ENCODE data around the gene METTL25B.
A peak's percentile ranks its signal among the peaks of the same experiment; 100 is the strongest.

METTL25B gene

DNA sequence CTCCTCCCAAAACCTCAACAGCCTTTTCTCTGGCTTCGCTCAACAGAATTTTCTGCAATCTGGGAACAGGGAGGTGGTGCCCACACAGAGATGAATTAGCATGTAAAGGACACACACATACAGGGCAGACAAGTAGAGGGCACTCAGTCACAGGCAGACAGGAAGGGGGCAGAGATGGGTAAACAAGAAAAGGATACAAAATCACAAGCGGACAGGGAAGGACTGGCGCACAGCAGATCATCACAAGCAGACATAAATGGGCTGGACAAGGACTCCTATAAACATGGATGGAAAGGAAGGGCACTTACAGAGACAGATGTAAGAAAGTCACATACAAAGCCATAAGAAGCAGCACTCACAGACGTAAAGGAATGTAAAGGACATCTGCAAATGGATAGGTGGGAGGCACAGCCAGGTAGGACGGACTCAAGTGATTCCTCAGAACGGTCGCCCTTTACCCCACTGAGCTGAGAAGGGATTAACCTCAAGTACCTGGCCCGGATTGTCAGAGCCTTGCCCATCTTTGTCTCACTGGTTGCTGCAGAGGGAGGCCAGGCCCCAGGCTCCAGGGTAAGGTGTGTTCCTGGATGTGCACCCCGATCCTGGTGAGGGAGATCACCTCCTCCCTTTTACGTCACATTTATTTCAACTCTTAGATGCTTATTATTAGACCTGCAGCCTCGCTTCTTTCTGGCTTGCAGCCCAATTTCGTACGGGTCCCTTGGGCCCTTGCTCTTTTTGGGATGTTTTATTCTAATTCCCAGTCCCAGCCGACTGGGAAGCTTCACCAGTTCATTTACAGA lies 38.2 kb downstream of the METTL25B start:
- DNase-seq (ENCODE audit: low read depth), result peak; percentile 12
- H3K4me3 ChIP-seq (ENCODE audit: low read length), result peak overlapping the region; percentile 88
- TF ChIP-seq, protein P1, sequence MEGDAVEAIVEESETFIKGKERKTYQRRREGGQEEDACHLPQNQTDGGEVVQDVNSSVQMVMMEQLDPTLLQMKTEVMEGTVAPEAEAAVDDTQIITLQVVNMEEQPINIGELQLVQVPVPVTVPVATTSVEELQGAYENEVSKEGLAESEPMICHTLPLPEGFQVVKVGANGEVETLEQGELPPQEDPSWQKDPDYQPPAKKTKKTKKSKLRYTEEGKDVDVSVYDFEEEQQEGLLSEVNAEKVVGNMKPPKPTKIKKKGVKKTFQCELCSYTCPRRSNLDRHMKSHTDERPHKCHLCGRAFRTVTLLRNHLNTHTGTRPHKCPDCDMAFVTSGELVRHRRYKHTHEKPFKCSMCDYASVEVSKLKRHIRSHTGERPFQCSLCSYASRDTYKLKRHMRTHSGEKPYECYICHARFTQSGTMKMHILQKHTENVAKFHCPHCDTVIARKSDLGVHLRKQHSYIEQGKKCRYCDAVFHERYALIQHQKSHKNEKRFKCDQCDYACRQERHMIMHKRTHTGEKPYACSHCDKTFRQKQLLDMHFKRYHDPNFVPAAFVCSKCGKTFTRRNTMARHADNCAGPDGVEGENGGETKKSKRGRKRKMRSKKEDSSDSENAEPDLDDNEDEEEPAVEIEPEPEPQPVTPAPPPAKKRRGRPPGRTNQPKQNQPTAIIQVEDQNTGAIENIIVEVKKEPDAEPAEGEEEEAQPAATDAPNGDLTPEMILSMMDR (conservative IDR thresholded peaks at IDR 0.05; ENCODE audit: low read length), result no peak

DNA sequence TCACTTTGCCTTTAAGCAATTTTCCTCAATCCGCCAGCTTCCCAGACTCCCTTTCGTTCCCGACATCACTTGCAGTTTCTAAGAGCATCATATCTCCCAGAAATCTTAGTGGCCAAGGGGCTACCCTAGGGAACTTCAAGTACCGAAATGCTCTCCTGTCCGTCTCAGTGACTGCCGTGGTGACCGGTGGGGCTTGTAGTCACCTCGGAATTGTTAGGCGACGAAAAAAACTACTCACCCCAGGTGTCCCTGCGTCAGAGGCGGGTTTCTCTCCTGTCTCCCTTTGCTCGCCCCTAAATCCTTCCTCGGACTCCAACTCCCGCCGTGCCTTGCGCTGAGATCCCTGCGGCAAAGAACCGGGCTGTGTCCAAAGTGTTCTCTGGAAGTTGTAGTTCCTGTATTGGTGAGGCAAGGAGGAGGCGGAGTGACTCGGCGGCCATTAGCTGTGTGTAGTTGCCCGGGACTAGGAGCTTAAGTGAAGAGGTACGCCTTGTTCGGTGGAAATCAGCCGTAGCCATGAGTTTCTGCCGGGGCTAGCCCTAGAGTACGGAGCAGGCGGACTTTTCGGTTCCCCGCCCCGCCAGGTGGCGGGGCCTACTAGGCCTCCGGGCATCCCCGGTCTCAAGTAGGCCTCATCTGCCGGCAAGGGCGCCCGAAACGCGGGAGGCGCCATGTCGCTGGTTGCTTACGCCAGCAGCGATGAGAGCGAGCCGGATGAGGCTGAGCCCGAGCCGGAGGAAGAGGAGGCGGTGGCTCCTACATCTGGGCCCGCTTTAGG lies 39.0 kb downstream of the METTL25B start, which contains the start of gene PRCC:
TSS of gene PRCC (plus strand) at position 435 of the 778 bp plus-strand sequence. CDS start at position 672, 237 bp downstream.
- H3K4me3 ChIP-seq (ENCODE audit: low read length), result peak within 1 kb of the TSS; percentile 97
- DNase-seq (ENCODE audit: low read depth), result peak; percentile 100
- TF ChIP-seq, protein P1 (conservative IDR thresholded peaks at IDR 0.05; ENCODE audit: low read length), result no peak; the same call in 1 of the 2 replicates

DNA sequence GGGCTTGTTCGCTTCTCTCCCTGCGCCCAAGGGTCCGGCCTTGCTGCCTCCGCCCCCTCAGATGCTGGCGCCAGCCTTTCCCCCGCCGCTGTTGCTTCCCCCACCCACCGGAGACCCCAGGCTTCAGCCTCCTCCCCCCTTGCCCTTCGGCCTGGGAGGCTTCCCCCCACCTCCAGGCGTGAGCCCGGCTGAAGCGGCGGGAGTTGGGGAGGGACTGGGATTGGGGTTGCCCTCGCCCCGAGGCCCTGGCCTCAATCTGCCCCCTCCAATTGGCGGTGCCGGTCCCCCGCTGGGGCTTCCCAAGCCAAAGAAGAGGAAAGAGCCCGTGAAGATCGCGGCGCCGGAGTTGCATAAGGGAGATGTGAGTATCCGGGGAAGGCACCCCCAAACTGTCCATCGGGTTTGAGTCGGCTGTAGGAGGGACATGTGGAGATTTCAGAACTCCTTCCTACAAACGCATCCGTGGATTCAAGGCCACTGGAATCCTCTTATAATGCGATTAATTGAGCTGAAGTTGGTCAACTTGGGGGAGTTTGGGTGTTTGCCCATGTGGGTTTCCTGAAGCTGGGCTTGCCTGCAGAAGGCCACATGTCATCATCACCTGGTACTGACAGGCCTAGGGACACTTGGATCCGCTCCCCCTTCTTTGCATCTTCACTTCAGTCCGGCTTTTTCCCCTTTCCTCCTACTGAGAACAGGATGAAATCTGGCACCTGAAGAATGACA lies 39.8 kb downstream of the METTL25B start:
- peak overlapping the region; percentile 97 for H3K4me3 ChIP-seq (ENCODE audit: low read length)
- peak; percentile 18 for DNase-seq (ENCODE audit: low read depth)
- TF ChIP-seq, protein P1 (conservative IDR thresholded peaks at IDR 0.05; ENCODE audit: low read length), result no peak

DNA sequence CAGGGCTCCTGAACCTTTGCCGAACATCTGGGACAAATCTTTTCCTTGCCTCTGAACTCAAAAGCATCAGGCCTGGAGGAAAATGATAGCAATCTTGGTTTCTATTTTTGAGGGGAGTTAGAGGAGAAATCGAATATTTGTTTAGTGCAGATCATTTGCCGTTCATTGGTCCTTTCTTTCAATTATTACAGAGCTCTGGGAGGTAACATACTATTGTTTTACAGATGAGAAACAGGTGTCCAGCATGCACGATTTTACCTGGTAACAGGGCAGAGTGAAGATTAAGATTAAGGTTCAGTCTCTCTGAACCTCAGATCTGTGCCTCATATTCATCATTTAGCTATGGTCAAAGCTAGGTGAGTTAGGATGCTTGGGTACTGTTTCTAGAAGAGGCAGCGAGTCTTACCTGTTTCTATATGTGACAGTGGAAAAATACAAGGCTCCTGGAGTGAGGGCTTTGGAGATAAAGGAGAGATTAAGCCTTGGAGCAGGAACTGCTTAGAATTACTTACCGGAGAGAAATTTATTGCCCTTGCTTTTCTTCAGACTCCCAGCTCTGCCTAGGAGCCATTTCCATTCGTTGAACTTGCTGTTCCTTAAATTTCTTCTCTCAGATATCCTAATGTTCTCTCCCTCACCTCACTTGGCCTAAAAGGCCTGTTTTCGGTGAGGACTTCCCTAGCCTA lies 40.5 kb downstream of the METTL25B start:
- TF ChIP-seq, protein P1 (conservative IDR thresholded peaks at IDR 0.05; ENCODE audit: low read length), result no peak
- DNase-seq (ENCODE audit: low read depth), result no peak
- peak overlapping the region; percentile 97 for H3K4me3 ChIP-seq (ENCODE audit: low read length)

DNA sequence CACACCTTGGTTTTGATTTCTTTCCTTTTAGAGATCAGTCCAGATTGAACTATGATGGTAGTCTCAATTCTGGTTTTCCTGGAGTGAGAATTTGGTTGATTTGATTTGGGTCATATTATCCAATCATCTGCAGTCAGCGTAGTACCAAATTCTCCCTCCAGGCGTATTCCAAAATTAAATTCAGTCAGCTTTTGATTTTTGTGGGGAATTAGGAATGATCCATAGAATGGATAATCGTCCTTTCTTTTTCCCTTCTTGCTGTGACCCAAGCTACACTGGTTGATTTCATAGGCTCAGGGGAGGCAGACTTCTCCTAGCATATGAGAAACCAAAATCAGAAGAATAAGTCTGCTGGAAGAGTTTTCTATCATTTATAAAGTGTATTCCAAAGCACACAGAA lies 44.0 kb downstream of the METTL25B start:
- TF ChIP-seq, protein P1 (conservative IDR thresholded peaks at IDR 0.05; ENCODE audit: low read length), result peak; percentile 8; the same call in 1 of the 2 replicates
- no peak for DNase-seq (ENCODE audit: low read depth)
- no peak overlapping the region for H3K4me3 ChIP-seq (ENCODE audit: low read length)

DNA sequence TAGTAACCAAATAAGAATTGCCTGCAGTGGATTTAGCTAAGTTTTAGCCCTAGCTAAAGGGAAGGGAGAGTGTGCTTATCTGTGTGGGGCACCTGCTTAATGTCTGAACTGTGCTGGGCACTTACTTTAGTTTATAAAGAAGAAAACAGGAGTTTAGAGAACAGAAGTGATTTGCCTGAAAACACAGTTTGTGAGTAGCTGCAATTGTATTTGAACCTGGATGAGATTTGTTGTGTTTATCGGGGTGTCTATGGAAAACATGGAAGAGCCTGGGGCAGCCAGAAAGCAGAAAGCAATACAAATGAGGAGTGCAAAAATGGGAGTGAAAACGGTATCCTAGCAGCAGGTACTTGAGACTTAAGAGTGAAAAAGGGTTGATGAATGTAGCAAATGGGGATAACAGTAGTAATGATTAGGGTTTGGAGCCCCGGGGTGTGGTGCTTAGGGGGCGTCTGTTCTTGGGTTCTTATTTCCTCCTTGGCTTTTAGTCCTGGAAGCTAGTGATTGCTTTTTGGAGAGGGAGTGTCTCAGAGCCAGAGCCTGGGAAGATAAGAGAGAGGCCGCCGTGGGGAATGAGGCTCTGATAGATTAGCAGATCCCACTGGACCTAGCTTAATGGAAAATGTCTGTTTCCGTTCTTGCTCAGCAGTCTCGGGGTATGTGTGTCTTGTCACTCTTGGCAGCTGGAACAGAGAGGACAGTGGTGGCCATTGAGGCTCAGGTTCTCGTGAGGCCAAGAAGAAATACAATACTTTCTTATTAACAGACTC lies 44.6 kb downstream of the METTL25B start:
- TF ChIP-seq, protein P1 (conservative IDR thresholded peaks at IDR 0.05; ENCODE audit: low read length), result no peak
- DNase-seq (ENCODE audit: low read depth), result no peak
- H3K4me3 ChIP-seq (ENCODE audit: low read length), result no peak overlapping the region

Measured in AG10803 (cell line).